GM21423 (cell line): ENCODE data around the gene CRACR2B.

ENCODE experiments used
- ATAC-seq: cut with Tn5 transposase; IDR thresholded peaks from one replicate; pipeline ENCODE4 v1.9.1; 2021; ENCODE audit warnings: mild to moderate bottlenecking, moderate library complexity; ENCODE audit not compliant: unreplicated experiment

Gene CRACR2B

DNA sequence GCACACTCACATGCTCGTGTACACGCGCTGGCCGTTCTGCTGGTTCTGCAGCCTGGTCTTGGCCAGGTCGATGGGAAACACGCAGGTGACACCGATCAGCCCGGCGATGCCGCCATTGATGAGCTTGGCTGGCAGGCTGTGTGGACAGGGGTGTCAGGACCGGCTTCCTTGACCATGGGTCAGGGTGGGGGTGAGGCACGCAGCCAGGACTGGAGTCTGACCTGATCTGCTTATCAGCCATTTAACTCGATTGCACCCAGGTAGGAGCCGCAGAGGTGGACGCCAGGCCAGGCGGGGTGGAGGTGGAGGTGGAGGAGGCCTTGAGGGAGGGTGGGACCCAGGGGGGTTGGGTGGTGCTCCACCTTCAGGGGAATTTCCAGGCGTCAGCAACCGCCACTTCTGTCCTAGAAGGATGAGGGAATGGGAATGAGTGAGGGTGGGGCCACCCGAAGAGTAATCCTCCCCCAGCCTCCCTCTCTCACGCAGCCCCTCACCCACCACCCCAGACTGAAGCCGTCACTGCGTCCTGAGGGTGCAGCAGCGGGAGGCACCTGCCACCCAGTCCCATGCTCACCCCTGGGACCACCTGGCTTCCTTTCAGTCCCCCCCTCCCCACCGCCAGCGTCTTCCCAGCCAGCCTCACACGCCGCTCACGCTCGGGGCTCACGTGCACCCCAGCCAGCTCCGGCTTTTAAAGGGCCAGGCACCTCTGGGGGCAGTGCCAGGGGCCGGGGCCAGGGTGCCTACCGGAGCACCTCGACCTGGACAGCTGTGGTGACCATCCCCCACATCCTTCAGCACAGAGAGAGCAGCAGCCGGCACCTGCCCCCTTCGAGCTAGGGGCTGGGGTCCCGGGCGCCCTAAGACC lies 32.7 kb upstream of the CRACR2B start:
- no peak for ATAC-seq

- peak; percentile 27 for ATAC-seq
Measured at GRCh38 chr11:795634-796564, 31.8 kb upstream of the CRACR2B start.

DNA sequence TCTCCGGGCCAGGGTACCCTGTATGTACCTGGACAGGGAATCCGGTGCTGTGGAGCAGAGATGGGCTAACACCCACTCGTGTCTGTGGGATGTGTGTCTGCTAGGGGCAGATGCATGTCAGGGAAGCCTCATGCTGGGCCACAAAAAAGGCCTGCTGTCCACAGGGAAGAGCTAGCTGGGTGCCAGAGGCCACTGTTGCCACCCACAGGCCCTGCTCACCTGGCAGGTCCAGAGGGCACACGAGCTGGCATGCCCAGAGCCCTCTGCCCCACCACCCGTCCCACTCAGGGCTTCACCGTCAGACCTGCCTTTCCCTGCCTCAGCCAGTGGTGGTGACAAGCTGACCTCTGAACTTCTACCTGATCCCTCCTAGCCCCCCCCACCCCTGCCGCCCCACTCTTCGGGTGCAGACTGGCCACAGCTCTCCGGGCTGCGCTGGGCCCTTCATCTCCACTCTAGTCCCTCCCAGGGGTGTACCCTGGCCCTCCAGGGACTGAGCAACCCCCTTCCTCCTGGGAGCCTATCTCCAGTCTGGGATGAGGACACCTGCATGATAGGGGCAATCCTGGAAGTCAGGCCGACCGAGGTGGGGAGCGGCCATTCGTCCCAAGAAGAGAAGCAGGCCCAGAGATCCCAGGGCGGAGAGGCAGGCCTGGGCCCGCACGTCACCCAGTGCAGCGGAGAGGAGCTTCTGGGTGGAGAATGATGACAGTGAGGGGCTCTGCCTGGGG lies 31.0 kb upstream of the CRACR2B start:
- ATAC-seq = no peak

- ATAC-seq = peak; percentile 34
Measured at GRCh38 chr11:797296-798092, 30.2 kb upstream of the CRACR2B start.

DNA sequence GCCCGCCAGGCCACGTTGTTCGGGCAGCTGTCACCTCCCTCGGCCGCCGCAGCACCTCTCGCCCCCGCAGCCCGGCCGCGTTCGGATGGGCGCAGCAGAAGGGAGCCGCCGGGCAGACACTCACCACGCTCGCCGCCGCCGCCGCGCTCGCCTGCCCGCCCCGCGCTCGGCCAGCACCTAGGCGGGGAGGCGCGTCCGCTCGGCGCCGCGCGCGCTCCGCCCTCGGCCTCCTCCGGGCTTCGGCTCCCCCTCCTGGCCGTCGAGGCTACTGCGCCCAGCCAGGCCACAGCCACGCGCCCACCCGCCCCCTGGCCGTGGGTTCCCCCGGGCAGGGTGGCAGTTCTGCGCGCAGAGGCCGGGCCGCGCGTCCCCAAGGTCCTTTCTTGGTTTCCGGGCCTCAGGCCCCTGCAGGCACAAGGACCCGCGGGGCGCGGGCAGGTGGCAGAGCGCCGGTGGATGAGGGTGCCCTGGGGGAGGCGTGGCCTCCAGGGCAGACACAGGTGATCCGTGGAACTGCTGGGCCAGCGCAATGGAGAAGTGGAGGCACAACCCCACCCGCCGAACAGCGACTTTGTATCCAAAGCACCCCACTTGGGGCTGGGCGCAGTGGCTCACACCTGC lies 29.5 kb upstream of the CRACR2B start, which contains the start of gene SLC25A22:
Gene SLC25A22, minus strand, starts transcription at position 189 of the 621 bp plus-strand sequence. CDS start 3,275 bp downstream, outside the sequence.
- peak; percentile 53 for ATAC-seq

GRCh38 chr11:799641-800316 lies 27.9 kb upstream of the CRACR2B start:
- ATAC-seq = no peak

DNA sequence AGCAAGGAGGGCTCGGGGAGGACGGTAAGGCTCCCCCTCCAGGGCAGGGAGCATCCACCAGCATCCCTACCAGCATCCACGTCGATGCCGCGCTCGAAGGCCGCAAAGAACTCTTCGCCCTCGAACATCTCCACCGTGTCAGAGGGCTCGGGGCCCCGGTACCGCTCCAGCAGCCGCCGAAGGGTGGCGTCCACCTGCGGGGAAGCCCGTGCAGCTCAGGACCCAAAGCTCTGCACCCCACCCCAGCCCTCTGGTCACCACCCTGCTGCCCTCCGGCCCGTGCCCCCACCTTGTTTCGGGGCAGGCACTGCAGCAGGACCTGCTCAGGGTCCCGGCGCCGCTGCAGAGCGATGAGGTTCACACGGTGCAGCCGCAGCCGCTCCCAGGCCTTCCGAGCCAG lies 27.2 kb upstream of the CRACR2B start:
- ATAC-seq = no peak

GRCh38 chr11:801097-801780 lies 26.5 kb upstream of the CRACR2B start:
- no peak for ATAC-seq

DNA sequence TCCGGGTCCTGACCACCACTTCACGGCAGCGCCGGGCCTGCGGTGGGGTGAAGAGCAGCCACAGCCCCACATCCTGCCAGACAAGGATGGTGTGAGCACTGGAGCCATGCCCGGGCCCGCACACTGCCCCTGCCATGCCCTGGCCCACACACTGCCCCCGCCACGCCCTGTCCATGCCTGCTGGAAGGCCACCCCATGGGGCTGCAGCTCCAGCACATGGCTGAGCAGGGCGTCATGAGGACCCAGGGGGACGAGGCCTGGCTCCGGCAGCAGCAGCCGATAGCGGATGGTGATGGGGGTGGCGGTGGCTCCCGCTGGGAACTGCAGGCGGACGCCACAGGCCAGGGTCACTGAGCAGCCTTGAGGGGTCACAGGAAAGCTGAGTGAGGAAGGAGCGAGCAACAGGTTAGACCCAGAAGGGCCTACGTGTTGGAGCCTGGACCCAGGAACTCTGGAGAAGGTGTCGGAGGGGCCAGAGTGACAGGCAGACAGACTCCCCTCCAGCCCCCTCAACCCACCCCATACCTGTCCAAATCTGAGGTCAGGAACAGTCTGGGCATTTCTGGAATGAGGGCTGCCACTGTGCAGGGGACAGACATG lies 25.6 kb upstream of the CRACR2B start:
- ATAC-seq = no peak

- no peak for ATAC-seq
Measured at GRCh38 chr11:802693-803466, 24.8 kb upstream of the CRACR2B start.

DNA sequence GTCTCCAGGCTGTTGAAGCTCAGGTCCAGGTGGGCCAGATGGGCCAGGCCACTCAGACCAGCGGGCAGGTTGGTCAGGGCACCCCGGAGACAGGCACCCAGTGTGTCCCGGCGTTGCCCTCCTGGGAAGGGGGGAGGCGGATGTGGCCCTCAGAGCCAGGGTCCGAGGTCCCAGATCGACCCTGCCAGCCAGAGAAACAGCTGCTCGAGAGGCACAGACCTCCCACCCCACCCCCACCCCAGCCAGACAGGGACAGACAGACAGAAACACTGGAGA lies 24.3 kb upstream of the CRACR2B start:
- no peak for ATAC-seq

- no peak for ATAC-seq
Measured at GRCh38 chr11:803770-804598, 23.7 kb upstream of the CRACR2B start.

- ATAC-seq = no peak
Measured at GRCh38 chr11:804599-804964, 23.1 kb upstream of the CRACR2B start.

DNA sequence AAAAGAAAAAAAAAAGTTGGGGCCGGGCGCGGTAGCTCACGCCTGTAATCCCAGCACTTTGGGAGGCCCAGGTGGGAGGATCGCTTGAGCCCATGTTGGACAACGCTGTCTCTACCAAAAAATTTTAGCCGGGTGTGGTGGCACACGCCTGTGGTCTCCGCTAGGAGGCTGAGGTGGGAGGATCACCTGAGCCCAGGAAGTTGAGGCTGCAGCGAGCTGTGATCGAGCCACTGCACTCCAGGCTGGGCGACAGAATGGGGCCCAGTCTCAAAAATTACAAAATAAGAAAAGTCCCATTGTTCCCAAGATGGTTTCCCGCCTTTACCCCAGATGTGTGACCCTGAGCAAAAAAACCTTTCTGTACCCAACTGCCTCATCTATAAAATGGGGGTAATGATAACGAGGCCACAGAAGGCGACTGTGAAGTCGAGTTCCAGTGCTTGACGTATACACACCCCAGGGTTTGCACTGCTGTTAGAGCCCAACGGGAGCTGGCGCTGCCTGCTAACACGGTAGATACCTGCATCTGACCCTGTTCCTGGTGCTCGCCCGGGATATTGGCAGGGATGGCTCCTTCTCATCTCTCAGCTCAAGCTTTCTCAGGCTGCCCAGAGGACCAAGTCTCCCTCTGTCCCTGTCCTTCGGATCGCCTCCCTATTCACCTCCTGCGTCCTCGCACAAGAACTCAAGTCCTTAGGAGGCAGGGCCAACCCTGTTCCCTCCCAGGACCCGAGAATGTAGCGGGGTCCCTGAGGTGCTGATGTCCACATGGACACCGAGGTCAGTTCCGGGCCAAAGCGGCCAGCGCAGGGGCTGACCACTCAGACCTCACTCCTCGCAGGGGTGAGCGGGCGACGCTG lies 19.1 kb upstream of the CRACR2B start:
- no peak for ATAC-seq

DNA sequence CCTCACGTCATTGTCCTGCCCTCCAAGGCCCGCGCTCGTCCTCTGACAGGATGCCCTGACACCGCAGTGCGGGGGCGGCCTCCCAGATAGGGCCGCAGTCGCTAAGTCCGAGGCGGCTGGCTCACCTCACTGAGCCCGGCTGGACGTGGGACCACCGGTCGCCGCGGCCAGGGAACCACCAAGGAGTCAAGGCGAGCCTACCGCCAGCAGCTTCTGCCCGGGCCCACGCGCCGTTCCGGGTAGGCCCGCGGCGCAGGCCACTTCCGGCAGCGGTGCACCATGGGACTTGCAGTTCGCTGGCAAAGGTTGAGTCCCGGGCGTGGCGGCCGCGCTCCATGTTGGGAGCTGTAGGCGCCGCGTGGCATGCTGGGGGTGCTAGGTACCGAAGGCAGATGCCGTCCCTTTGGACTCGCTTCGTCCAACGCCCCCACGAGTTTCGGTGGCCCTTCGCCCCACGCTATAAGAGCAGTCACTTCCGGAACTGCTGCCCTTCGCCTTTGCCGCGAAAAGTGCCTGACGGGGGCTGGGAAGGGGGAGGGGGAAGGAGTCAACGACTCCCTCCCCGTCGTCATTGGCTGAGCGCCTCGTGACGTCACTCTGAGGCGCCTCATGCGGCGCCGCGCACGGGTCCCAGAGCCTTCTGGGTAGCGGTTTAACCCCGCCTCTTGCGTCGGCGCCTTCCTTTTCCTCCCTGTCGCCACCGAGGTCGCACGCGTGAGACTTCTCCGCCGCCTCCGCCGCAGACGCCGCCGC lies 18.3 kb upstream of the CRACR2B start, which contains the start of gene RPLP2:
Gene RPLP2, plus strand, starts transcription at position 681 of the 753 bp plus-strand sequence. CDS start 268 bp downstream, outside the sequence.
- ATAC-seq = peak; percentile 71
